Loucy (cell line): ENCODE measurements around the gene ITSN2.

Experiments
- H2AFZ ChIP-seq: fragments of 200-600 bp; sonication (generic); 2 replicates; pipeline ENCODE4 v1.6.0; 2016; ENCODE audit warnings: antibody characterized with exemption, mild to moderate bottlenecking, low read length, moderate library complexity
- H3F3A ChIP-seq: fragments of 200-600 bp; 2 replicates; pipeline ENCODE4 v1.6.0; 2016; ENCODE audit warnings: antibody characterized with exemption, low read depth, mild to moderate bottlenecking
- H3K27me3 ChIP-seq: fragments of 200-600 bp; sonication (generic); 2 replicates; pipeline ENCODE4 v1.6.1; 2014; ENCODE audit warnings: low read length, mild to moderate bottlenecking; ENCODE audit not compliant: insufficient read depth, poor library complexity, severe bottlenecking
- H3K36me3 ChIP-seq: fragments of 200-600 bp; sonication (generic); 2 replicates; pipeline ENCODE4 v1.6.1; 2016; ENCODE audit warnings: low read length; ENCODE audit not compliant: insufficient read depth
- H3K4me1 ChIP-seq: fragments of 200-600 bp; sonication (generic); 2 replicates; pipeline ENCODE4 v1.5.1; 2014; ENCODE audit warnings: low read length, mild to moderate bottlenecking; ENCODE audit not compliant: insufficient read depth, poor library complexity, severe bottlenecking
- H3K4me2 ChIP-seq: fragments of 200-600 bp; sonication (generic); 2 replicates; pipeline ENCODE4 v1.6.0; 2014; ENCODE audit warnings: antibody characterized with exemption, low read length, low read depth, mild to moderate bottlenecking; ENCODE audit not compliant: poor library complexity, severe bottlenecking
- H3K4me3 ChIP-seq: fragments of 200-600 bp; sonication (generic); 2 replicates; pipeline ENCODE4 v1.5.1; 2014; ENCODE audit warnings: low read length, mild to moderate bottlenecking, mixed read lengths; ENCODE audit not compliant: poor library complexity, severe bottlenecking
- H3K79me2 ChIP-seq: fragments of 200-600 bp; sonication (generic); 2 replicates; pipeline ENCODE4 v1.6.1; 2014; ENCODE audit warnings: low read length; ENCODE audit not compliant: insufficient read depth
- H3K9ac ChIP-seq: fragments of 200-600 bp; sonication (generic); 2 replicates; pipeline ENCODE4 v1.6.0; 2014; ENCODE audit warnings: mild to moderate bottlenecking, low read depth, low read length, moderate library complexity; ENCODE audit not compliant: poor library complexity, severe bottlenecking
- H3K9me2 ChIP-seq: fragments of 200-600 bp; sonication (generic); replicated peaks from 2 replicates; pipeline ENCODE4 v1.6.1; 2016; ENCODE audit warnings: low read depth, low read length, mixed read lengths
- H3K9me3 ChIP-seq: fragments of 200-600 bp; sonication (generic); 2 replicates; pipeline ENCODE4 v1.6.1; 2014; ENCODE audit warnings: mild to moderate bottlenecking, antibody characterized with exemption, low read length, low read depth; ENCODE audit not compliant: insufficient read depth
- H4K20me1 ChIP-seq: fragments of 200-600 bp; sonication (generic); 2 replicates; pipeline ENCODE4 v1.6.0; 2014; ENCODE audit warnings: antibody characterized with exemption, low read length, mild to moderate bottlenecking; ENCODE audit not compliant: insufficient read depth, poor library complexity, severe bottlenecking
- CTCF ChIP-seq: fragments of 200-600 bp; sonication (generic); conservative IDR thresholded peaks from 2 replicates; pipeline ENCODE4 v1.5.1; 2014; ENCODE audit warnings: mild to moderate bottlenecking, antibody characterized with exemption, low read length
- EZH2phosphoT487 ChIP-seq: fragments of 200-600 bp; IDR thresholded peaks from 2 replicates; pipeline ENCODE4 v1.6.1; 2018; ENCODE audit warnings: antibody characterized with exemption, mild to moderate bottlenecking, moderate library complexity, borderline replicate concordance

ITSN2 gene

DNA sequence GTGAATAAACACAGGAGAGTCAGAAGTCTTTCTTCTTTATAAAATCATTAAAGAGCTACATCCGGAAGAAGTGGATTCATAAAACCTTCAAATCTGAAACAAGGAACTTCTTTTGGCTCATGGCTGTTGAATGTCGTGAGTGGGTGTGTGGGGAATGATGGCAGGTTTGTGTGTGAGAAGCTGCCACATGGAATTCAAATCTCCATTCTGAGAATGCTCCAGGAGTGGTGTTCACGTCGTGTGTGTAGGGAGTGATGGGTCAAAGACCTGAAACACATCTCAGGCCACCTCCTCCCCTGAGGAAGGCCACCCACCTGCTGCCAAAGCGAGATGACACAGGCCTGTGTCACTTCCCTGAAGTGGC is 156.6 kb downstream of the ITSN2 start:
- Histone ChIP-seq H3K27me3 (no peaks in the 10 kb centered on the region), H3K9me2 (no peaks in the 10 kb centered on the region), H3F3A (no peaks in the 10 kb centered on the region), H4K20me1 (no peaks in the 10 kb centered on the region), H2AFZ (no peak overlapping the region), H3K9ac (no peak overlapping the region), H3K4me3 (no peak overlapping the region), H3K9me3 (no peaks in the 10 kb centered on the region), H3K36me3 (peaks cover 15% of the 10 kb centered on the region; the same call in 1 of the 2 replicates), H3K4me1 (no peaks in the 10 kb centered on the region), H3K4me2 (no peak overlapping the region), H3K79me2 (no peaks in the 10 kb centered on the region)
- TF ChIP-seq CTCF, result no peak
- TF ChIP-seq EZH2phosphoT487, result no peak

DNA sequence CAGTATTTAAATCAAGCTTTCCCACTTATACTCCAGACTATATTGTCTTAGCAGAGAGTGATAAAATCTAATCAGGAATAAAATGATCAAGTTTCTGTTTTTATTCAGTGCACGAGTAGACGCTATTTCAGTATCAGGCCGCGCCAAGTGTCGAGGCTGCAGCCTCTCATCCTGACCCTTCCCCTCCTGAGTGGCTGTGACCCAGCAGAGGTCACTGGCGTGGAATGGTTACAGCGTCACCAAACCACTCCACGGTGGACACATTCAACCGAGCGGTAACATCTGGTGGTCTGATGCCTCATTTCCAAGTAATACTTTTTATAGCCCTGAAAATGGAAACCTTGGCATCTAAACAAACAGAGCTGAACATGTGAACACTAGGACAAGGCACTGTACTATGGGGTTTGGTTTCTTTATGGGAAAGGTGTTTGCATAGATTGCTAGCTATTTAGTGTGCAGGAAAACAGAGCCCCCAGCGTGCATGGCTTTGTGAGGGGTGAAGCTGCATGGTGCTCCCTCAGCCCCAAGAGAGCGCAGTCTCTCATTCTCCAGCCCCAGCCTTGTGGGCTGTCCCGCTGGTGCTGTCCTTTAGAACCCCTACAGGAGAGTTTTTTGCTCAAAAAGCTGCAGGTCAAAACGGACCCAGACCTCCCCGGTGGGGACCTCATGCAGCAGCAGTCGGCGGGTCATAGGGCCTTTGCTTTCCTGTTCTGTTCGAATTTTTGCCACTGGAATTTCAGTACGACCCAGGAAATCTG is 157.1 kb downstream of the ITSN2 start:
- Histone ChIP-seq H3K9ac (no peak overlapping the region), H3K4me2 (no peak overlapping the region), H3K79me2 (no peaks in the 10 kb centered on the region), H2AFZ (no peak overlapping the region), H3K9me3 (no peaks in the 10 kb centered on the region), H3F3A (no peaks in the 10 kb centered on the region), H3K4me1 (no peaks in the 10 kb centered on the region), H3K27me3 (no peaks in the 10 kb centered on the region), H3K9me2 (no peaks in the 10 kb centered on the region), H4K20me1 (no peaks in the 10 kb centered on the region), H3K36me3 (peaks cover 11% of the 10 kb centered on the region; the same call in 1 of the 2 replicates), H3K4me3 (no peak overlapping the region)
- TF ChIP-seq EZH2phosphoT487 (no peak), CTCF (no peak)

- Histone ChIP-seq H3K27me3 (no peaks in the 10 kb centered on the region), H3K36me3 (peaks cover 11% of the 10 kb centered on the region; the same call in 1 of the 2 replicates)
These were observed 159.5 kb downstream of the ITSN2 start for GRCh38 chr2:24200799-24201198.

More at GRCh38 chr2:24200799-24201198, 159.5 kb downstream of the ITSN2 start:
- no peaks in the 10 kb centered on the region for H3F3A ChIP-seq
- no peaks in the 10 kb centered on the region for H4K20me1 ChIP-seq
- no peak overlapping the region for H2AFZ ChIP-seq
- no peaks in the 10 kb centered on the region for H3K79me2 ChIP-seq
- H3K9me2 ChIP-seq, result no peaks in the 10 kb centered on the region
- no peak for TF ChIP-seq EZH2phosphoT487
- no peak for TF ChIP-seq CTCF
- no peak overlapping the region for H3K4me2 ChIP-seq
- no peaks in the 10 kb centered on the region for H3K4me1 ChIP-seq
- no peaks in the 10 kb centered on the region for H3K9me3 ChIP-seq
- H3K4me3 ChIP-seq, result no peak overlapping the region
- H3K9ac ChIP-seq, result no peak overlapping the region
